Sigmoid colon (tissue), 7 donors: ENCODE results near the gene CTNNA1. TPM values are rescaled to one million over a fixed set of nuclear protein-coding genes. Genes with fewer than 3 reads are reported as not detected.

Experiments
- DNase-seq: peaks from one replicate; pipeline ENCODE4 v3.0.0-alpha.2; 2019
- H3K27ac ChIP-seq, 4 donors: fragments of 200-600 bp; sonication (generic); one replicate each; pipeline ENCODE4 v1.5.1; 2016 to 2019; ENCODE audit warnings: mild to moderate bottlenecking in 1 of 4
- H3K27me3 ChIP-seq, 3 donors: fragments of 200-600 bp; sonication (generic); one replicate each; pipeline ENCODE4 v1.5.1; 2019; ENCODE audit warnings: mild to moderate bottlenecking in 1 of 3
- H3K36me3 ChIP-seq, 4 donors: fragments of 200-600 bp; sonication (generic); one replicate each; pipeline ENCODE4 v1.5.1; 2016 to 2019
- H3K4me1 ChIP-seq, 4 donors: fragments of 200-600 bp; sonication (generic); one replicate each; pipeline ENCODE4 v1.5.1; 2017 to 2019
- H3K4me3 ChIP-seq, 4 donors: fragments of 200-600 bp; sonication (generic); one replicate each; pipeline ENCODE4 v1.5.1; 2017 to 2019; ENCODE audit warnings: mild to moderate bottlenecking in 2 of 4, moderate library complexity in 1 of 4
- H3K9me3 ChIP-seq, 4 donors: fragments of 200-600 bp in 3 of 4; sonication (generic) in 3 of 4; one replicate each; pipeline versions ENCODE4 v1.5.1 to v1.6.1; 2013 to 2019
- EP300 ChIP-seq, 4 donors: sonication (generic); formaldehyde crosslinking; IDR thresholded peaks; one replicate each; pipeline ENCODE4 v1.6.1; 2017; ENCODE audit warnings: antibody characterized with exemption in 4 of 4
- POLR2A ChIP-seq, 2 donors: fragments of 450-650 bp; IDR thresholded peaks; one replicate each; pipeline ENCODE4 v1.6.1; 2016; ENCODE audit warnings: antibody characterized with exemption in 2 of 2, mild to moderate bottlenecking in 2 of 2, moderate library complexity in 2 of 2
- POLR2AphosphoS5 ChIP-seq, 4 donors: sonication (generic); formaldehyde crosslinking; IDR thresholded peaks; one replicate each; pipeline ENCODE4 v1.6.1; 2017; ENCODE audit warnings: antibody characterized with exemption in 4 of 4
- WGBS, 2 donors: extraction: QIAGEN DNeasy Blood & Tissue Kit; methylation state at CpG; one replicate each; pipeline ENCODE4 v1.1.7; 2013; 5-methylcytosine and 5-hydroxymethylcytosine counted together
- intact Hi-C: fragments of 100-400 bp; cut with DNase I; formaldehyde crosslinking; loops from one replicate; pipeline ENCODE4 v1.15.1; 2023
- polyA plus RNA-seq, 3 donors: library from polyadenylated mRNA; stranded (reverse); fragments of 200-250 nt; gene quantifications; one replicate each; pipeline ENCODE4 v1.2.3, GENCODE V29; 2013
- total RNA-seq, 4 donors: library from RNA; depleted of rRNA; stranded (reverse); fragments of >200 nt; gene quantifications; one replicate each; pipeline ENCODE4 v1.1.0, GENCODE V29; 2016
- TF ChIP-seq, protein P1 (sequence below), 4 experiments: fragments of 450-650 bp in 3 of 4; fragments of 200-600 bp in 1 of 4; IDR thresholded peaks; one replicate each; pipeline ENCODE4 v1.5.1; 2016 to 2019; ENCODE audit warnings: antibody characterized with exemption in 4 of 4, mild to moderate bottlenecking in 3 of 4, moderate library complexity in 2 of 4
- donor health status: healthy with polysubstance abuse.
- donor health status: Bipolar disorder and iron deficiency.
- donor health status: healthy.

CTNNA1 gene
- total and polyA plus RNA-seq, 7 donors: 163 to 256 (median 188) TPM

DNA sequence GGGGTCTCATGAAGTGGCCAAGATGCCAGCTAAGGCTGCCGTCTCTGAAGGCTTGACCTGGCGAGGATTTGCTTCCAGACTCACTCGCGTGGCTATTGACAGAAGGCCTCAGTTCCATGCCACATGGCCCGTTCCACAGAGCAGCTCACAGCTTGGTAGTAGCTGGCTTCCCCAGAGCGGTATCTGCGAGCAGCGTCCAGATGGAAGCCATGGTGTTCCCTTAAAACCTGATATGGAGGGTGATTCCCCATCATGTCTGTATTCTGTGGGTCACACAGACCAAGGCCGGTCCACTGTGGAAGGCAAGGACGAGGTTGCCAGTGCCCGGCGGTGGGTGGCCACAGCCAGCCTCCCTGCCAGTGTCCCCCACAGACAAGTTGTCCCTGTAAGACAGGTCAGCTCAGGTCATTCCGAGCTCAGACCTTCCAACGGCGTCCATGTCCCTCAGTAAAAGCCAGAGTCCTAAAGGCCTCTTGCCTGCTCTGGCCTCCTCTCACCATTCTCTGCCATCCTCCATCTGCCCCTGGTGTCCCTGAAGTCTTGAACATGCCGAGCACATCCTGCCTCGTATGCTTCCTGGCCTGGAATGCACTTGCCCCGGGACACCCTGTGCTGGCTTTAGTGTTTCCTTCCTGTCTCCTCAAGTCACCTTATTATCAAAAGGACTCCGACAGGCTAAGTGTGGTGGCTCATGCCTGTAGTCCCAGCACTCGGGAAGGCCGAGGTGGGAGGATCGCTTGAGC, 183.2 kb downstream of the CTNNA1 start:
- TF ChIP-seq POLR2A (IDR thresholded peaks at IDR 0.05): no peak
- TF ChIP-seq POLR2AphosphoS5 (IDR thresholded peaks at IDR 0.05): peak in 2 of 4 donors; percentile 15 to 33
- H3K4me3 ChIP-seq: no peak overlapping the region
- no peaks in the 10 kb centered on the region for H3K27me3 ChIP-seq
- DNase-seq: no peak
- intact Hi-C loops: no loop called here
- no peaks in the 10 kb centered on the region for H3K9me3 ChIP-seq
- WGBS, 2 donors: 92% methylated on average over 22 of the region's 22 CpGs
- H3K27ac ChIP-seq: peak overlapping the region in 3 of 4 donors; percentile 4 to 42 (median 10)
- no peaks in the 10 kb centered on the region for H3K4me1 ChIP-seq
- peaks cover 10 to 48% (median 32%) of the 10 kb centered on the region in 4 donors for H3K36me3 ChIP-seq

DNA sequence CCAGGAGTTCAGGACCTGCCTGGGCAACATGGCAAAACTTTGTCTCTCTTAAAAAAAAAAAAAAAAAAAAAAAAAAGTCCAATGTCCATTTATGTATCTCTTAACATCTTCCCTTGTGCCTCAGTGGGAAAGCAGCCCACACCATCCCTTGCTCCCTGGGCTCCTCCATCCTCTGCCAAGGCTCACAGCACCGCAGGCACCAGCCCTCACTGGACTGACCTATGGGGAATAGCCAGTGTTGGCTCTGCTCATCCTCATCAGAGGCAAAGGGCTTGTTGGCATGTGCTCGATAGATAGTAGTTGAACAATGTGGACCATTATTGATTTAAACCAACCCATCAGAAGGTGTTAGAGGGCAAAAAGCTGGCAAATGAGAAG, 183.7 kb downstream of the CTNNA1 start:
- no peaks in the 10 kb centered on the region for H3K27me3 ChIP-seq
- 46 to 95% methylated on average over 2 of the region's 2 CpGs for WGBS, 2 donors
- intact Hi-C loops: no loop called here
- H3K27ac ChIP-seq: peak overlapping the region in 2 of 4 donors; percentile 4 to 46
- DNase-seq: no peak
- no peaks in the 10 kb centered on the region for H3K9me3 ChIP-seq
- no peak overlapping the region for H3K4me3 ChIP-seq
- TF ChIP-seq, protein P1, sequence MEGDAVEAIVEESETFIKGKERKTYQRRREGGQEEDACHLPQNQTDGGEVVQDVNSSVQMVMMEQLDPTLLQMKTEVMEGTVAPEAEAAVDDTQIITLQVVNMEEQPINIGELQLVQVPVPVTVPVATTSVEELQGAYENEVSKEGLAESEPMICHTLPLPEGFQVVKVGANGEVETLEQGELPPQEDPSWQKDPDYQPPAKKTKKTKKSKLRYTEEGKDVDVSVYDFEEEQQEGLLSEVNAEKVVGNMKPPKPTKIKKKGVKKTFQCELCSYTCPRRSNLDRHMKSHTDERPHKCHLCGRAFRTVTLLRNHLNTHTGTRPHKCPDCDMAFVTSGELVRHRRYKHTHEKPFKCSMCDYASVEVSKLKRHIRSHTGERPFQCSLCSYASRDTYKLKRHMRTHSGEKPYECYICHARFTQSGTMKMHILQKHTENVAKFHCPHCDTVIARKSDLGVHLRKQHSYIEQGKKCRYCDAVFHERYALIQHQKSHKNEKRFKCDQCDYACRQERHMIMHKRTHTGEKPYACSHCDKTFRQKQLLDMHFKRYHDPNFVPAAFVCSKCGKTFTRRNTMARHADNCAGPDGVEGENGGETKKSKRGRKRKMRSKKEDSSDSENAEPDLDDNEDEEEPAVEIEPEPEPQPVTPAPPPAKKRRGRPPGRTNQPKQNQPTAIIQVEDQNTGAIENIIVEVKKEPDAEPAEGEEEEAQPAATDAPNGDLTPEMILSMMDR (IDR thresholded peaks at IDR 0.05): no peak
- TF ChIP-seq POLR2AphosphoS5 (IDR thresholded peaks at IDR 0.05) (no peak), POLR2A (IDR thresholded peaks at IDR 0.05) (no peak), EP300 (IDR thresholded peaks at IDR 0.05) (no peak)
- H3K4me1 ChIP-seq: no peaks in the 10 kb centered on the region
- peaks cover 10 to 42% (median 26%) of the 10 kb centered on the region in 4 donors for H3K36me3 ChIP-seq

DNA sequence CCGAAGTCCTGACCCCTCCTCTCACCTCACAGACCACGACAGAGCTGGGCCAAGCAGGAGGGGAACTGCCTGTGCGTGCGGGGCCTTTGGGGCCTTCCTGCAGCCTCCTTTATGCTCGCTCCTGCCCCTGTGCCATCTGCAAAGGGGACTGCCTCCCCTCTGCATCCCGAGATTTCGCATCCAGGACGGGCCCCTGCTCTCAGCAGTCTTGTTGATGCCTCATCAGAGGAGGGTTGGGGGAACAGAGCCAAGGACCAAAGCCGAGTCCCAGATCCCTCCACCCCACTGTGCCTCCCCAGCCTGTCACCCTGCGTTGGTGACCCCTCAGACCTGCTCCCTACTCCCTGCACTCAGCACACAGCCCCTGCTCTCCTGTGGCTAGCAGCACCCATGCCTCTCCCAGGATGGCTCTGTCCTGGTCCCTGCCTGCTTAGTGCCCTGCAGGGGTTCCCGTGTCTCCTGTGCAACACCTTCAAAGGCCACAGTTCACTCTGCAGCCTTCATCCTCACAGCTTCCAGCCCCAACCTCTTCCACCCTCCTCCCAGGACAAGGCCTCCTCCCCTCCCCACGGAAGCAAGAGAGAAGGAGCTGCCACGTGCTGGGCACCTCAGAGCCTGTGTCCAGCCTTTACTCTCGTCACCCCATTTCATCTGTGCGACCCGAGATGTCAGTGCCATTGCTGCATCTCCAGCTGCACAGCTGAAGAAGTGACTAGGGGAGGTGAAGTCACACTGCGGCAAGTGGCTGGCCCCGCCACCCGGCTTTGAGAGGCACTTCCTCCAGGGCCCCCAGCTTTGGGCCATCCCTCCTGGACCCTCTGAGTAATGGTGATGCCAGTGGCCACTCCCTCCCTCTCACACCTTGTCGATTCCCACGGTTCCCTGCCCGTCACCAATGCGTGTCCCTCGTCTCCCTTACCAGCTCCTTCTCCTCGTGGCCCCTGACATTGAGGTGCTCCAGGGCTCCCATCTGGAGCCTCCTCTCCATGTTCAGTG, 184.5 kb downstream of the CTNNA1 start:
- Histone ChIP-seq H3K36me3 (peaks cover 5 to 35% (median 19%) of the 10 kb centered on the region in 4 donors), H3K9me3 (no peaks in the 10 kb centered on the region), H3K4me1 (no peaks in the 10 kb centered on the region), H3K4me3 (no peak overlapping the region), H3K27me3 (no peaks in the 10 kb centered on the region), H3K27ac (peak overlapping the region in 1 of 4 donors; percentile 4)
- intact Hi-C loops: no loop called here
- no peak for DNase-seq
- TF ChIP-seq POLR2A (IDR thresholded peaks at IDR 0.05): no peak
- no peak for TF ChIP-seq POLR2AphosphoS5 (IDR thresholded peaks at IDR 0.05)
- TF ChIP-seq, protein P1 (IDR thresholded peaks at IDR 0.05): no peak
- WGBS, 2 donors: 90% methylated on average over 25 of the region's 25 CpGs

DNA sequence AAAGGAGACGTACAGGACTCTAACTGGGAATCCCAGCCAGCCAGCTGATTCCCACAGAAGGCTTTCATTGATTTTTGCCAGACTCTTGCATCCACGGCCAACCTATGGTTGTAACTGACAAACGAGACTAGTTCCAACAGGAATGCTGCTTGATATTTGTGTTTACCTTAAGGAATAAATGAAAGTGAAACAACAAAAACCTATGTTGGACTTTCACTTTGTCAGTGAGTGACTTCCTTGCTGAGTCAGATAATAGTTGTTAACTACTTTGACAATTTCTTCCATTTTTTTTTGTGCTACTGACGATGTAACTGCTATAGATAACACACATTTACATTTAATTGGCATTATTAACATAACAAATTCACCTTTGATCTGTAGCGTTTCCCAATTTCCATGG, 185.3 kb downstream of the CTNNA1 start:
- WGBS, 2 donors: 67 to 68% methylated on average over 5 of the region's 5 CpGs
- intact Hi-C loops: no loop called here
- Histone ChIP-seq H3K9me3 (no peaks in the 10 kb centered on the region), H3K36me3 (peaks cover 0 to 26% (median 10%) of the 10 kb centered on the region in 4 donors), H3K27ac (no peak overlapping the region), H3K4me3 (no peak overlapping the region), H3K4me1 (no peaks in the 10 kb centered on the region), H3K27me3 (no peaks in the 10 kb centered on the region)
- DNase-seq: no peak
- TF ChIP-seq POLR2AphosphoS5 (IDR thresholded peaks at IDR 0.05): no peak

DNA sequence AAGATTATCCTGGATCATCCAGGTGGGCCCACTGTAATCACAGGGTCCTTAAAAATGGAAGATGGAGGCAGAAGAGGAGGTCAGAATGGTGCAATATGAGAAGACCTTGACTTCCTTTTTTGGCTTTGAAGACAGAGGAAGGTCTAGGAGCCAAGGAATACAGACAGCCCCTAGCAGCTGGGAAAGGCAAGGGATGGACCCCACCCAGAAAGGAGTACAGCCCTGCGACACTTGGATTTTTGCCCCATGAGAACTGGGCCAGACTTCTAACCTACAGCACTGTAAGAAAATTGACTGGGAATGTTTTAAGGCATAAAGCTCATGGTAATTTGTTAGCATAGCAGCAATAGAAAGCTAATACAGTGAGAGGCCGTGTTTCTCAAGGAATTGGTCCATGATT, 188.8 kb downstream of the CTNNA1 start:
- Histone ChIP-seq H3K36me3 (peaks cover 0 to 10% (median 8%) of the 10 kb centered on the region in 4 donors), H3K4me3 (no peak overlapping the region), H3K27me3 (no peaks in the 10 kb centered on the region), H3K4me1 (no peaks in the 10 kb centered on the region), H3K27ac (no peak overlapping the region), H3K9me3 (no peaks in the 10 kb centered on the region)
- DNase-seq: no peak
- TF ChIP-seq POLR2A (IDR thresholded peaks at IDR 0.05): no peak
- WGBS, 2 donors: 90 to 92% methylated on average over 2 of the region's 2 CpGs
- intact Hi-C loops: no loop called here

DNA sequence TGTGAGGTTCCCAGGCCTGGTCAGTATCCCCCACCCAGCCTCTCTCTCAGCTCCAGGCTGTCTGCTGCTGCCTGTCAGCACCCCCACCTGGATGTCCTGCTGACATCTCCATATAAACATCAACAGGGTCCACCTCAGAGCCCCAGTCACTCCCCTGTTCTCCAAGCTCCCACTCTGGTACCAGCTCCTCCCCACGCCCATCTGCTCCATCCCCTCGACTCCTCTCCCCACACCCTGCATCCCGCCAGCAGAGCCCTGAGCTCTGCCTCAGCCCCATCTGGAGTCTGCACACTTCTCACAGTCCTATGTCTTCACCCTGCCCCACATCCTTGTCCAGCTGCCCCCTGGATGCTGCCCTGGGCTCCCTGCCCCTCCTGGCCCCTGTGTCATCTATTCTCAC, 189.6 kb downstream of the CTNNA1 start:
- 89 to 92% methylated on average over 3 of the region's 3 CpGs for WGBS, 2 donors
- no peak for TF ChIP-seq POLR2A (IDR thresholded peaks at IDR 0.05)
- no peak for TF ChIP-seq POLR2AphosphoS5 (IDR thresholded peaks at IDR 0.05)
- TF ChIP-seq, protein P1 (IDR thresholded peaks at IDR 0.05): no peak
- TF ChIP-seq EP300 (IDR thresholded peaks at IDR 0.05): no peak
- Histone ChIP-seq H3K27ac (no peak overlapping the region), H3K36me3 (peaks cover 0 to 18% (median 10%) of the 10 kb centered on the region in 4 donors), H3K9me3 (no peaks in the 10 kb centered on the region), H3K4me1 (no peaks in the 10 kb centered on the region), H3K27me3 (no peaks in the 10 kb centered on the region), H3K4me3 (no peak overlapping the region)
- intact Hi-C loops: no loop called here
- no peak for DNase-seq
